Fibroblast of villous mesenchyme (primary cell): ENCODE measurements around the gene NRG2. TPM values are rescaled to one million over a fixed set of nuclear protein-coding genes. Genes with fewer than 3 reads are reported as not detected.

Source experiments
- DNase-seq: peaks from one replicate; pipeline ENCODE4 v3.0.0-alpha.2; 2010; ENCODE audit warnings: low read depth
- H3K4me3 ChIP-seq: 2 replicates; pipeline ENCODE4 v1.5.1; 2011; ENCODE audit warnings: low read depth, mild to moderate bottlenecking, low read length
- total RNA-seq: library from RNA; depleted of rRNA; stranded (reverse); fragments of >200 nt; gene quantifications from 2 replicates; pipeline ENCODE4 v1.2.3, GENCODE V29; 2012
- TF ChIP-seq, protein P1 (sequence below): IDR thresholded peaks from 2 replicates; pipeline ENCODE4 v1.5.1; 2012; ENCODE audit warnings: low read depth, mild to moderate bottlenecking, low read length; ENCODE audit not compliant: insufficient read depth

The NRG2 gene
- total RNA-seq, 1 donor = under 0.01 TPM

DNA sequence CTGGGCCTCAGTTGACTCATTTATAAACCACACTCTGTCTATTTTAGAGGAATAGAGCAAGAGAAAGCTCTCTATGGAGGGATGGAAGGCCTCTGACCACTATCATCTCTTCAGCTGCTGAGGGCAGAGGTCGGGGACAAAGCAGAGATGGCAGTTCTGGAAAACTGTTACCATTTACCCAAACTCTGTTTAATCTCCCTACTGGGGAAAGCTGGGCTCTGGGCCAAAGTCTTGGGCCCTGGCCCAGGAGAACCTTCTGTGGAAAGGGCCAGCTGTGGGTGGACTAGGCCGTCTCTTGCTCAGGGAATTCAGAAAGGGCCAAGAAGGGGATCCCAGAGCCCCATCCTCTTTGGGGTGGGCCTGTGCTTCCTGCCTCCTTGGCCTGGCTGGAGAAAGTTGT lies 147.5 kb downstream of the NRG2 start:
- TF ChIP-seq, protein P1, sequence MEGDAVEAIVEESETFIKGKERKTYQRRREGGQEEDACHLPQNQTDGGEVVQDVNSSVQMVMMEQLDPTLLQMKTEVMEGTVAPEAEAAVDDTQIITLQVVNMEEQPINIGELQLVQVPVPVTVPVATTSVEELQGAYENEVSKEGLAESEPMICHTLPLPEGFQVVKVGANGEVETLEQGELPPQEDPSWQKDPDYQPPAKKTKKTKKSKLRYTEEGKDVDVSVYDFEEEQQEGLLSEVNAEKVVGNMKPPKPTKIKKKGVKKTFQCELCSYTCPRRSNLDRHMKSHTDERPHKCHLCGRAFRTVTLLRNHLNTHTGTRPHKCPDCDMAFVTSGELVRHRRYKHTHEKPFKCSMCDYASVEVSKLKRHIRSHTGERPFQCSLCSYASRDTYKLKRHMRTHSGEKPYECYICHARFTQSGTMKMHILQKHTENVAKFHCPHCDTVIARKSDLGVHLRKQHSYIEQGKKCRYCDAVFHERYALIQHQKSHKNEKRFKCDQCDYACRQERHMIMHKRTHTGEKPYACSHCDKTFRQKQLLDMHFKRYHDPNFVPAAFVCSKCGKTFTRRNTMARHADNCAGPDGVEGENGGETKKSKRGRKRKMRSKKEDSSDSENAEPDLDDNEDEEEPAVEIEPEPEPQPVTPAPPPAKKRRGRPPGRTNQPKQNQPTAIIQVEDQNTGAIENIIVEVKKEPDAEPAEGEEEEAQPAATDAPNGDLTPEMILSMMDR = no peak
- DNase-seq = peak; percentile 8
- H3K4me3 ChIP-seq = no peak overlapping the region

DNA sequence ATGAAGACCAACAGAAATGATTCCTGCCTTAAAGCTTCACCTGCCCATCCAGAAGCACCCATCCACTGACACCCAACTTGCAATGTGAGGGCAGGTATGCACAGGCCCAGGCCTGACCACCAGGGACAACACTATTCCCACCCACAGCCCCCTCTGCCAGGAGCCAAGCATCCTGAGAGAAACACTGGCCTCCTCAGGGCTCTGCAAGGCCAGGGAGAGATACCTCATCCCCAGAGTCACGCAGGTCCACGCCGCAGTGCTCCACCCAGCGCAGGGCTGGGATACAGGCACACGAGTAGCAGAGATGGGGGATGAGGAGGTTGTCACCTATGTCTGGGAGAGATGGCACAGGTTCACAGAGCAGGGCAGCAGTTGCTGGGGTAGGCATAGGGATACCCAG lies 148.1 kb downstream of the NRG2 start:
- DNase-seq = no peak
- no peak overlapping the region for H3K4me3 ChIP-seq
- TF ChIP-seq, protein P1 = no peak

DNA sequence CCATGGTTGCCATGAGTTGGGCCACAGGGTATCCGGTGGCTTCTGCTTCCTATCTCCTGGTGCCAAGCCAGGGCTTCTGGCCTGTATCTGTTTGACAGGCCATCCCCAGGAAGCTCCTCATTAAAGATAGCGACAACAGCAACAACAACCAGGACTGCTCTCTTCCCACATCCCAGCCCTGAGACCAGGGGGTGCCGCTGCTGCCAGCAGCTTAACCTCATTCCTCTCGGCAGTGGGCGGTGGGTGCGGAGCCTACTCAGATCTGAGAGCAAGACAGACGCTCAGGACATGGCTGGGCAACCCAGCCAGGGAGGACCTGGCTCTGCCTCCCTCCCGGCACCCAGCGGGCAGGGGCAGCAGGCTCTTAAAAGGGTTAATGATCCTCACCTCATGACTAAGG lies 149.2 kb downstream of the NRG2 start:
- DNase-seq = peak; percentile 12
- H3K4me3 ChIP-seq = no peak overlapping the region
- TF ChIP-seq, protein P1 = no peak

DNA sequence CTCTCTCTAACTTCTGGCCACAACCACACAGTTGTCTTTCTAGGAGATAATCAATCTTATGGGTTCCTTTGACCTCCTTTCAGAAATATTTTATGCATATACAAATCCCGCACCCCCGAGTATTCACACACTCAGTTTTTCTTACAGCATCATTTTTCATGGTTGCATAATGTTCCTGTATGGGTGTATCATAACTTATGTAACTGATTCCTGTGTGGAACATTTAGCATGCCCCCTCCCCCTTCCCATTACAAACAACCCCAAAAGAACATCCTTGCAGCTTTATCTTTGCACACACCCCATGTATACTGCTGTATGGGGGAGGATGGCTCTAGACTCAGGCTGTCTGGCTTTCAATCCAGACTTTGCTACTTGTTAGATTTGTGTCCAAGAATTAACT lies 153.7 kb downstream of the NRG2 start:
- TF ChIP-seq, protein P1 = no peak
- no peak for DNase-seq
- no peak overlapping the region for H3K4me3 ChIP-seq

DNA sequence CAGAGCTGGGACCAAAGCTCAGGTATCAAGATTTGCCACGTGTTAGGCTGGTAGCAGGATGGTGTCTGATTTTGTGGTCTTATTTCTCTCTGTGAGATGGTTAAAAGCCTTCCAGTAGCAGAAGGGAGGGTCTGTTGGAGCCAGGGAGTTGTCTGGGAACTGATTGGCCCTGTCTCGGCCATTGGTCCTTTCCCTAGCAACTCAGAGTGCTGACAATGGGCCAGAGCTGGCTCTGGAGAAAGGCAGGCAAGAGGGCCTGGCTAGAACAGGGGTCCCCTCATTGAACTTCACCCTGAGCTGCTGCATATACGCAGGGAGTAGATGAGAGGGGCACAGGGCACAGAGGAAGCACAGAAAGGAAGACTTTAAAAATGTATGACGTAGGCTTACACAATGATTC lies 154.7 kb downstream of the NRG2 start:
- TF ChIP-seq, protein P1 = no peak
- H3K4me3 ChIP-seq = no peak overlapping the region
- no peak for DNase-seq

DNA sequence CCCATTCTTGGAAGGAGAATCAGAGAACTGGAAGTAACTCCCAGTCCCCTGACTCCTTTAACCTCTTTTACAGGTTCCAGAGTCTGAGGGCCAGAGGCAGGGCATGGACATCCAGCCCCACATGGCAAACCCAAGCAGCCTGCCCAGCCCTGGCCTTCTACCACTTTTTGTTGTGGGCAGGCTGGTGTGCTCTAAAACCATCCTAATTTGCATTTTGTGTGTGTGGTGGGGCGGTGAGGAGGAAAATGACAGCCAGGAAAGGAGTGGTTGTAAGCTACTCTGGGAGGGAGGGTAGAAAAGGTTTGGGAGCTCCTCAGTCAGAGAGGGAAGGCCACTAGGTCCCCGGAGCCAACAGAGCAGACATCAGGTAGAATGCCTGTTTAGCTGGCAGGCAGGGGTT lies 156.9 kb downstream of the NRG2 start:
- no peak for DNase-seq
- no peak overlapping the region for H3K4me3 ChIP-seq
- TF ChIP-seq, protein P1 = no peak

DNA sequence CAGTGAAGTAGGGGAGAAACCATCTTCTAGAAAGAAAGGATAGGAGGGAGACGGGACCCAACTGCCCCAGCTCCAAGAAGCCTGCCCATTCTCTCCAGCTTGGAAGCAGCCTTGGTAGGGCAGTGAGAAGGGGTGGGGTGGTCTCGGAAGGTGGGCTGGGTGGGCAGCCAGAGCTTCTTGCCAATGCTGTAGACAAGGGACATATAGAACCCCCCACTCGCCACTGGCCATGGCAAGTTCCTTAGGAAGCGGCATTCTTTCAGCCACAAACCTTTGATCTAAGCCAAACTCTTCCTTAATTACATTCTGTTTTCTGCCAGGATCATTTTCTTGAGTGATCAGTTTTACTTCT lies 157.3 kb downstream of the NRG2 start:
- DNase-seq = no peak
- TF ChIP-seq, protein P1 = no peak
- H3K4me3 ChIP-seq = no peak overlapping the region
